IPS DF 4.7 (cell line): Measurements from ENCODE around the gene PHF8.

Experiments
- DNase-seq: peaks from one replicate; pipeline ENCODE4 v3.0.0-alpha.2; 2013; ENCODE audit warnings: low spot score; ENCODE audit errors: extremely low read depth

PHF8 gene

GRCh38 chrX:54044126-54044876 is at the start of gene PHF8:
Gene PHF8, minus strand, starts transcription at chrX:54044473. Its CDS starts 1,745 bp downstream, at chrX:54042728.
- no peak for DNase-seq

GRCh38 chrX:54093571-54093970 is 49.3 kb upstream of the PHF8 start:
- DNase-seq, result no peak

- DNase-seq, result no peak
These were observed 48.9 kb upstream of the PHF8 start for GRCh38 chrX:54093159-54093558.

- DNase-seq, result no peak
These were observed 46.6 kb upstream of the PHF8 start for GRCh38 chrX:54090880-54091279.

GRCh38 chrX:54089191-54089590 is 44.9 kb upstream of the PHF8 start:
- no peak for DNase-seq

- no peak for DNase-seq
These were observed 43.4 kb upstream of the PHF8 start for GRCh38 chrX:54087661-54088060.

- DNase-seq, result no peak
These were observed 41.4 kb upstream of the PHF8 start for GRCh38 chrX:54085666-54086065.

- no peak for DNase-seq
These were observed 32.6 kb upstream of the PHF8 start for GRCh38 chrX:54076903-54077302.

GRCh38 chrX:54074826-54075225 is 30.6 kb upstream of the PHF8 start:
- no peak for DNase-seq

GRCh38 chrX:54067766-54068165 is 23.5 kb upstream of the PHF8 start:
- DNase-seq, result no peak

- no peak for DNase-seq
These were observed 22.6 kb upstream of the PHF8 start for GRCh38 chrX:54066841-54067240.

GRCh38 chrX:54064564-54064963 is 20.3 kb upstream of the PHF8 start:
- no peak for DNase-seq

GRCh38 chrX:54063361-54063760 is 19.1 kb upstream of the PHF8 start:
- no peak for DNase-seq

- no peak for DNase-seq
These were observed 5.5 kb upstream of the PHF8 start for GRCh38 chrX:54049801-54050200.

GRCh38 chrX:54048412-54048811 is 4.1 kb upstream of the PHF8 start:
- DNase-seq, result no peak

- DNase-seq, result no peak
These were observed 1.4 kb upstream of the PHF8 start for GRCh38 chrX:54045563-54046228.

- no peak for DNase-seq
These were observed 635 bp upstream of the PHF8 start for GRCh38 chrX:54044877-54045338.

GRCh38 chrX:54043541-54044125 is 640 bp downstream of the PHF8 start:
- DNase-seq, result no peak

- no peak for DNase-seq
These were observed 1.2 kb downstream of the PHF8 start for GRCh38 chrX:54043056-54043455.

GRCh38 chrX:54042609-54043021 is 1.7 kb downstream of the PHF8 start:
- DNase-seq, result no peak

GRCh38 chrX:54030329-54030728 is 13.9 kb downstream of the PHF8 start:
- DNase-seq, result no peak

- no peak for DNase-seq
These were observed 14.6 kb downstream of the PHF8 start for GRCh38 chrX:54029529-54030143.
